GM15510 (cell line): Measurements from ENCODE around the gene KDM3B.

Source experiments
- POLR2A ChIP-seq: IDR thresholded peaks from 3 replicates; pipeline ENCODE4 v1.6.1; 2011; ENCODE audit warnings: borderline replicate concordance; ENCODE audit not compliant: insufficient read length; ENCODE audit errors: extremely low read depth

Gene KDM3B

GRCh38 chr5:138360941-138361452 is 8.5 kb downstream of the KDM3B start:
- TF ChIP-seq POLR2A: no peak

GRCh38 chr5:138364576-138364975 is 12.1 kb downstream of the KDM3B start:
- TF ChIP-seq POLR2A: no peak

- no peak for TF ChIP-seq POLR2A
These were observed 14.3 kb downstream of the KDM3B start for GRCh38 chr5:138366632-138367382.

- no peak for TF ChIP-seq POLR2A
These were observed 16.8 kb downstream of the KDM3B start for GRCh38 chr5:138369261-138369660.

- no peak for TF ChIP-seq POLR2A
These were observed 17.2 kb downstream of the KDM3B start for GRCh38 chr5:138369706-138370105.

- TF ChIP-seq POLR2A: no peak
These were observed 18.1 kb downstream of the KDM3B start for GRCh38 chr5:138370537-138370936.

GRCh38 chr5:138371454-138371853 is 19.0 kb downstream of the KDM3B start:
- no peak for TF ChIP-seq POLR2A

GRCh38 chr5:138372225-138372624 is 19.7 kb downstream of the KDM3B start:
- TF ChIP-seq POLR2A: no peak

GRCh38 chr5:138372653-138373052 is 20.2 kb downstream of the KDM3B start:
- no peak for TF ChIP-seq POLR2A

- TF ChIP-seq POLR2A: no peak
These were observed 29.9 kb downstream of the KDM3B start for GRCh38 chr5:138382347-138382746.

GRCh38 chr5:138385660-138386059 is 33.2 kb downstream of the KDM3B start:
- TF ChIP-seq POLR2A: no peak

- TF ChIP-seq POLR2A: no peak
These were observed 33.8 kb downstream of the KDM3B start for GRCh38 chr5:138386290-138386689.

GRCh38 chr5:138389332-138389731 is 36.8 kb downstream of the KDM3B start:
- TF ChIP-seq POLR2A: no peak

GRCh38 chr5:138391859-138392386 is 39.4 kb downstream of the KDM3B start:
- TF ChIP-seq POLR2A: no peak

- TF ChIP-seq POLR2A: no peak
These were observed 50.2 kb downstream of the KDM3B start for GRCh38 chr5:138402640-138403039.

- TF ChIP-seq POLR2A: no peak
These were observed 55.5 kb downstream of the KDM3B start for GRCh38 chr5:138408023-138408422.

- no peak for TF ChIP-seq POLR2A
These were observed 66.0 kb downstream of the KDM3B start for GRCh38 chr5:138418444-138418843.

GRCh38 chr5:138425079-138425478 is 72.6 kb downstream of the KDM3B start:
- TF ChIP-seq POLR2A: no peak
